ENCODE data around the gene LSM14A.
A peak's percentile ranks its signal among the peaks of the same experiment; 100 is the strongest.
"Not testable (repeated sequence)": the region's sequence is repeated elsewhere in the genome, so short reads cannot be mapped to it uniquely, and the experiment has no call there.

Gene LSM14A

DNA sequence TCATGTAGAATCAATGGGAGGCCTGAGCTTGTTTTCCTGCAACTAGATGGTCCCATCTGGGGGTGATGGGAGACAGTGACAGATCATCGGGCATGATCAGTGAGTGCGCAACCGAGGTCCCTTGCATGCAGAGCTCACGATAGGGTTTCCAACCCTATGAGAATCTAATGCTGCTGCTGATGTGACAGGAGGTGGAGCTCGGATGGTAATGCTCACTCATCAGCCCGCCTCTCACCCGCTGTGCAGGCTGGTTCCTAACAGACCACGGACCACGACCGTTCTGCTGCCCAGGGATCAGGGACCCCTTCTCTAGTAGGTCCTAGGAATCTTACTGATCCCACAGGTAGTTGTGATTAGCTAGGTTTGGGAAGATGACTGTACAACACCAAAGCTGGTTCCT lies 58.5 kb downstream of the LSM14A start:
- DNase-seq (ENCODE audit: low read depth): no peak

DNA sequence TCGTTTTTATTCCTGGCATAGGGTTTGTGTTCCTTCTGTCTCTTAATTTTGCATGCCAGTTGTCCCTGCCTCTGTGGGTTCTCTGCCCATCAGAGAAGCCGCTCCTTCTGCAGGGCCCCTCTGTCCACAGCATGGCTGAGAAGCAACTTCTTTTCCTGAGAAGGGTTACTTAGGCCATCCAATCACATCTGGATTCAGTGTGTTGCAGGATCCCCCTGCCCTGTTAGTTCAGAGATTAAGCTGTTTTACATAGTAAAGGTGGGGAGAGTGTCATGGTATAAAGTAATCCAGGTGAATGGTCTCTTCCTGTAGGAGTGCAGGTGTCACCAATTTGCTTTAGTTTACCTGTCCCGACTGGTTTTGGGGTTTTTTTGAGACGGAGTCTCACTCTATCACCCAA lies 59.1 kb downstream of the LSM14A start:
- no peak for DNase-seq (ENCODE audit: low read depth)

GRCh38 chr19:34232566-34233481 lies 60.5 kb downstream of the LSM14A start:
- no peak for DNase-seq (ENCODE audit: low read depth)

- DNase-seq (ENCODE audit: low read depth): no peak
Observed at GRCh38 chr19:34235425-34235940, 63.2 kb downstream of the LSM14A start.

GRCh38 chr19:34236035-34236987 lies 64.0 kb downstream of the LSM14A start:
- DNase-seq (ENCODE audit: low read depth): no peak

GRCh38 chr19:34237283-34237682 lies 65.0 kb downstream of the LSM14A start:
- no peak for DNase-seq (ENCODE audit: low read depth)

- DNase-seq (ENCODE audit: low read depth): no peak
Observed at GRCh38 chr19:34237939-34238338, 65.6 kb downstream of the LSM14A start.

DNA sequence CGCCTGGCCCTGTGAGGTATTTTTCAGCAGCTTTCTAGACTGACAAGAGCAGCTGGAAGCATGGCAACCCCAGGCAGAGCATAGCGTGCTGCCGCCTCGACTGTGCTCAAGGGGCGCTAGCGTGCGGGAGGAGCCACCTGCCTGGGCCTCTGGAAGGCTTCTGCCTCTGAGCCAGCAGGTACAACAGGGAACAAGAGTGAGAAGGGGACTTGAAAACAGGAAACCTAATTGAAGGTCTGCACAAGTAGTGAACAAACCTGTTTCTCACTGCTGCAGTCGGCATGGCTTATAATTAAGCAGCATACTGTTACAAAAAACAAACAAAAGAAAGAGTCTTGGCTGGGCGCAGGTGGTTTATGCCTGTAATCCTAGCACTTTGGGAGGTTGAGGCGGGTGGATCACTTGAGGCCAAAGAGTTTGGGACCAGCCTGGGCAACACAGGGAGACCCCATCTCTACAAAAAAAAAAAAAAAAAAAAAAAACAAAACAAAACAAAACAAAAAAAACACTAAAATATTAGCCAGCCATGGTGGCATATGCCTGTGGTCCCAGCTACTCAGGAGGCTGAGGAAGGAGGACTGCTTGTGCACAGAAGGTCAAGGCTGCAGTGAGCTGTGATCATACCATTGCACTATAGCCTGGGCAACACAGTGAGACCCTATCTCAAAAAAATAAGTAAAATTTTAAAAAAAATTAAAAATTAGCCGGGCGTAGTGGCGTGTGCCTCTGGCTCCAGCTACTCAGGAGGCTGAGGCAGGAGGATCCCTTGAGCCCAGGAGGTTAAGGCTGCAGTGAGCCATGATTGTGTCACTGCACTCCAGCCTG lies 69.4 kb downstream of the LSM14A start:
- no peak for DNase-seq (ENCODE audit: low read depth)

GRCh38 chr19:34243138-34243875 lies 71.0 kb downstream of the LSM14A start:
- DNase-seq (ENCODE audit: low read depth): not testable (repeated sequence)

GRCh38 chr19:34243876-34244578 lies 71.7 kb downstream of the LSM14A start:
- no peak for DNase-seq (ENCODE audit: low read depth)

DNA sequence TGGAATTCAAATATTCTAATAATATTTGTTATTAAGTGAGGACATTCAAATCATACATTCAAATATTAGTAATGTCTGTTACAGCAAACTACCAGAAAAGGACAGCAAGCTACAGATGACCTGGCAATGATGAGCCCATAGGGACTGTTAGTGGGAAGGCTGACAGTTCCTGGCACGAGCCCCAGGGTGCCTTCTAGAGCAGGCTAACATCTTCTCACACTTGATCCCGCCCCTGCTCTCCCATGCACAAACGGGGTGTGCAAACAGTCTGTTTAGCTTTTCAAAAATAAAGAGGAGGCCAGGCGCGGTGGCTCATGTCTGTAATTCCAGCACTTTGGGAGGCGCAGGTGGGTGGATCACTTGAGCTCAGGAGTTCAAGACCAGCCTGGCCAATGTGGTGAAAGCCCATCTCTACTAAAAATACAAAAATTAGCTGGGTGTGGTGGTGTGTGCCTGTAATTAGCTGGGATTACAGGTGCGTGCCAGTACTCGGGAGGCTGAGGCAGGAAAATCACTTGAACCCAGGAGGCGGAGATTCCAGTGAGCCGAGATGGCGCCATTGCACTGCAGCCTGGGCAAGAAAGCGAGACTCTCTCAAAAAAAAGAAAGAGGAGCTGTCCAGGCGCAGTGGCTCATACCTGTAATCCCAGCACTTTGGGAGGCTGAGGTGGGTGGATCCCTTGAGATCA lies 72.5 kb downstream of the LSM14A start:
- no peak for DNase-seq (ENCODE audit: low read depth)

- DNase-seq (ENCODE audit: low read depth): no peak
Observed at GRCh38 chr19:34246340-34246739, 74.0 kb downstream of the LSM14A start.

DNA sequence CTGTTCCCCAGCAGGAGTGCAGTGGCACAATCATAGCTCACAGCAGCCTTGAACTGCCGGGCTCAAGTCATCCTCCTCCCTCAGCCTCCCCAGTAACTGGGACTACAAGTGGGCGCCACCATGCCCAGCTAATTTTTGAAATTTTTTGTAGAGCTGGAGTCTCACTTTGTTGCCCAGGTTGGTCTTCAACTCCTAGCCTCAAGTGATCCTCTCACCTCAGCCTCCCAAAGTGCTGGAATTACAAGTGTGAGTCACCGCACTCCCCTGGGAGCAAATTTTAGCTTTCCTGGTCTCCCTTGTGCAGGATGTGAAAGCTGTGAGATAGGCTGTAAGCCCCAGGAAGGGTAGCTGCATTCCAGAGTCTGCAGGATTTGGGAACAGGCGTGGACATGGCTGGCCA lies 76.6 kb downstream of the LSM14A start:
- no peak for DNase-seq (ENCODE audit: low read depth)

DNA sequence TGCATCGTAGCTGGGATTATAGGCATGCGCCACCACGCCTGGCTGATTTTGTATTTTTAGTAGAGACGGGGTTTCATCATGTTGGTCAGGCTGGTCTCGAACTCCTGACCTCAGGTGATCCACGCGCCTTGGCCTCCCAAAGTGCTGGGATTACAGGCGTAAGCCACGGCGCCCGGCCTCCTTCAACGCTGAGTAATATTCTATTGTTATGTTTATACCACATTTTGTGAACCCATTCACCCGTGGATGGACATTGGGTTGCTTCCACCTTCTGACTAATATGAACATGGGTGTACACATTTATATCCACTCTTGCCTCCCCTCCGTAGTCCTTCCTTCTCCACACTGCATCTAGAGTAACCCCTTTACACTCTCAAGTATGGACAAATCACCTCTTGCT lies 80.9 kb downstream of the LSM14A start:
- not testable (repeated sequence) for DNase-seq (ENCODE audit: low read depth)

GRCh38 chr19:34253681-34254045 lies 81.4 kb downstream of the LSM14A start:
- DNase-seq (ENCODE audit: low read depth): not testable (repeated sequence)

DNA sequence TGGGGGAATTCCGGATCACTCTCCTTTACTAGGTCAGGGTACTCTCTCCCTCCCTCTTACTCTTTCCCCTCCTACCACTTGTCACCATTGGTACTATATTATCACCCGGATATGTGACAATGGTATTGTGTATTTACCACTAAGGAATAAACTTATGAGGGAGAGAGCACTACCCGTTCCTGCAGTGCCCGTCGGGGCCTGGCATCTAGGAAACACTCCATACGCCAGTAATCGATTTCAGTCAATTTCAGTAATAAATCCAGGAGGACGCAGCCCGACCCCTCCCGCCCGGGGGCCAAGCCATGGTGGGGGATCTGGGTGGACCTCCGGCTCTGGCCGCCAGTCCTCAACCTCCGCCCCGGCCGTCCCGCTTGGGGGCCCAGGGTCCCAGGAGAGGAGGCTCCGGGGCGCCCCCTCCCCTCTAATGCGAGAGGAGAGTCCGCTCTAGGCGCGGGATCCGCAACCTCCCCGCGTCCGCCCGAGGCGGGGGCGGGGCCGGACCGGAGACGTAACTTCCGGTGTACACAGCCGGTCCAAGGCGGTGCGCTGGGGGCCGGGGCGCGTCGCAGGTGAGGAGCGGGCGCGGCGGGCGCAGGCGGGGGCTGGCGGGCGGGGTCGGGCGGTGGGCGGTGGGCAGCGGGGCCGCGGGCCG lies 81.9 kb downstream of the LSM14A start, which contains the start of gene GARRE1:
TSS of gene GARRE1 (plus strand) at position 509 of the 652 bp plus-strand sequence. CDS start 45,920 bp downstream, outside the sequence.
- peak; percentile 72 for DNase-seq (ENCODE audit: low read depth)

DNA sequence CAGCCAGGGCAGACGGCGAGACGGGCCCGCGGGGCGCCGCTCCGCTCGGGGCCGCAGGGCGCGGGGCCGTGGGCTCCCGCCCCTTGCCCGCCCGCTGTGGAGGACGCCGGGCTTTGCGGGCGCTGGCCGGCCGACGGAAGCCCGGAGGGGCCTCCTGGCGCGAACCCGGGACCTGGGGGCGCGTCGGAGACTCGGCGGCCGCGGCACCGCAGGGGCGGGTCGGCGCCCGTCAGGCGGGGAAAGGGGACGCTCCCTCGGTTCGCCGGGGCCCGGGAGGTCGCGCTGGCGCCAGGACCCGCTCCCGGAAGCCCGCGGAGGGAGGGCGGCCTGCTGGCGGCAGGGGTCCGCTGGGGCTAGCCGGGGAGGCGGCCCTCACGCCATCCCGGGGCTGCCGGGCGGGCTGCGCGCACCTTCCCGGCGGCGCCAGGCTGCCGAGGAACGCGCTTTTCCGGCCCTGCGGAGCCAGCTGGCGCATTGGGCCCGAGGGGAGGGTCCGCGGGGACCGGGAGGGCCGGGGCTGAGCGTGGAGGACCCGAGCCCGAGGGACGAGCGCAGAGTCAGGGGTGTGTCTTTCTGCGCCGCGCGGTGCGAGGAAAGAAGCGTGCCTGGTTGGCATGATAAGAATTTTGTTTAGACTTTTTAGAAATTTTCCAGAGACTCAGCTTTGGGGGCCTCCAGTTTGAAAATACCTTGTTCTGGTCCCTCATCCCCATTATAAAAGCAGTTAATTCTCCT lies 82.6 kb downstream of the LSM14A start:
- peak; percentile 4 for DNase-seq (ENCODE audit: low read depth)

DNA sequence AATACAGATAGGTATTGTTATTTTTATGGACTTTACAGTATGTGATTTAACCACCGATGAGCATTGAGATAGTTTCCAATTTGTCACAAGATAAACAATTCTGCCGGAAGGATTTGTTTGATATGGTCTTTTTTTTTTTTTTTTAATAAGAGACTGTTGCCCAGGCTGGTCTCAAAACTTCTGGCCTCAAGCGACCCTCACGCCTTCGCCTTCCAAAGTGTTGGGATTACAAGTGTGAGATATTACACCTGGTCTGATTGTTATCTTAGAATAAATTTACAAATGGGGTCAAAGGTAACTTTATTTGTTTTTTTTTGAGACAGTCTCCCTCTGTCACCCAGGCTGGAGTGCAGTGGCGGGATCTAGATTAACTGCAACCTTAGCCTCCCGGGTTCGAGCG lies 83.2 kb downstream of the LSM14A start:
- DNase-seq (ENCODE audit: low read depth): no peak

Data from stimulated activated CD8-positive, alpha-beta memory T cell treated with anti-CD3 and anti-CD28 coated beads, Interleukin-12 subunit alpha, Interleukin-12 subunit beta, amount 100 ng/mL, for 4 hours (primary cell).